HAP-1 (cell line): ENCODE measurements around the gene CHCHD10.
A peak's percentile ranks its signal among the peaks of the same experiment; 100 is the strongest.

Experiments used
- DNase-seq, 2 experiments: peaks; one replicate each; pipeline ENCODE4 v3.0.0-alpha.2; 2016 to 2020; ENCODE audit warnings: low spot score in 2 of 2
- H3K27me3 ChIP-seq: fragments of 250-450 bp; sonication (Bioruptor Pico); 2 replicates; pipeline ENCODE4 v1.5.1; 2020; ENCODE audit warnings: low read depth, mild to moderate bottlenecking, moderate library complexity
- H3K36me3 ChIP-seq: fragments of 250-450 bp; sonication (Bioruptor Pico); replicated peaks from 2 replicates; pipeline ENCODE4 v1.5.1; 2020; ENCODE audit warnings: mild to moderate bottlenecking
- H3K4me1 ChIP-seq: fragments of 250-450 bp; sonication (Bioruptor Pico); 2 replicates; pipeline ENCODE4 v1.5.1; 2020; ENCODE audit warnings: mild to moderate bottlenecking
- H3K4me3 ChIP-seq: fragments of 250-450 bp; sonication (Bioruptor Pico); 2 replicates; pipeline ENCODE4 v1.5.1; 2020; ENCODE audit warnings: mild to moderate bottlenecking, moderate library complexity
- H3K9me3 ChIP-seq: fragments of 250-450 bp; sonication (Bioruptor Pico); 2 replicates; pipeline ENCODE4 v1.5.1; 2020; ENCODE audit warnings: mild to moderate bottlenecking, moderate library complexity
- in situ Hi-C: fragments of 300-500 bp; cut with MboI; formaldehyde crosslinking; loops from 3 replicates; pipeline ENCODE4 v1.14.3; 2020; ENCODE audit warnings: low sequenced_read_pairs, inconsistent platforms, mixed read lengths

The CHCHD10 gene

DNA sequence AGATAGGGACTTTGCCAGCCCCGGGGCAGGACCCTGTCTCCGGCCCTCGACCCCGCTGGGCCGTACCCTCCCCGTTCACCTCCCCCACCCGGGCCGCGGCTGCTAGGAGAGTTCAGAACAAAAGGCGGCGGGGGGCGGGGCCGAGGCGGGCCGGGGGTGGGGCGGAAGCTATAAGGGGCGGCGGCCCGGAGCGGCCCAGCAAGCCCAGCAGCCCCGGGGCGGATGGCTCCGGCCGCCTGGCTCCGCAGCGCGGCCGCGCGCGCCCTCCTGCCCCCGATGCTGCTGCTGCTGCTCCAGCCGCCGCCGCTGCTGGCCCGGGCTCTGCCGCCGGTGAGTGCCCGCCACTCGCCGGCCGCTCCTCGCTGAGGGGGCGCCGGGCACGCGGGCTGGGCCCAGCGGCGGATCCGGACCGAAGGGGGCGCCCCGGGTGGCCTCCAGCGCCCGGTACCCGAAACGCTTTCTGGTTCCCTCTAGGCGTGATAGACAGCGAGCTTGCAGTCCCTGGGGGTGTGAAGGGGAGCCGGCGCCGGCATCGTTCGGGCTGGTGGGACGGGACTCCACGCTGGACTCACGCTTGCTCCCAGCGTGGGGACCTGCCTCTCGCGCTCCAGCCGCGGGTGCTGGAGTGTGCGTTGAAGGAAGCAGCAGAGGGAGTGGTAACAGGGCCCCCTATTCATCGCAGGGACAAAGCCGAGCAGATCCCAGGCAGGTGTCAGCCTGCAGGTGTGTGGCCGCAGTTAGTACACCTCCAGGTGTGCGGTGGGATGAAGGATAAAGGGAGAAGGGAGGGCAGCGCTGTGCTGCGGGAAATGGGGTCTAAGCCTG, 5.1 kb upstream of the CHCHD10 start, which contains the start of gene MMP11:
Gene MMP11, plus strand, starts transcription at position 201 of the 825 bp plus-strand sequence. Its CDS starts 22 bp downstream, at position 223.
- DNase-seq = peak; percentile 56 to 85
- Histone ChIP-seq H3K4me1 (peaks cover 16% of the 10 kb centered on the region), H3K27me3 (no peaks in the 10 kb centered on the region), H3K9me3 (no peaks in the 10 kb centered on the region), H3K36me3 (no peaks in the 10 kb centered on the region), H3K4me3 (peak within 1 kb of the TSS; percentile 34)
- in situ Hi-C loops = loop anchor here (10.0 kb wide), 1 partner anchor 62 kb away; the partner anchor contains the start of gene DERL3

DNA sequence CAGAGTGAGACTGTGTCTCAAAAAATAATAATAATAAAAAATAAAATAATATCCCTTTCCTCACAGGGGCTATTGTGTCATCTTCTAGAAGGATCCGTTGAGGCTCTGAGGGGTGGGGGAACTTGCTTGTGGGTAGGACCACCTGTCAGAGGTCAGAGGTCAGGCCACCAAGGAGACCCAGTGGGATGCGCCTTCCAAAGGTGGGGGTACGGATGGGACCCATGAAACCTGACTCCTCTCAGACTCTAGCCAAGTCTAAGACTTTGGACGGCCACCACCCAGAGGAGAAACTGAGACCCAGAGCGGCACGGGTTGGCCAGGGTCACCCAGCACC, 4.5 kb upstream of the CHCHD10 start:
- no peaks in the 10 kb centered on the region for H3K27me3 ChIP-seq
- H3K4me1 ChIP-seq = peaks cover 16% of the 10 kb centered on the region
- peak overlapping the region; percentile 13 for H3K4me3 ChIP-seq
- no peaks in the 10 kb centered on the region for H3K9me3 ChIP-seq
- H3K36me3 ChIP-seq = no peaks in the 10 kb centered on the region
- DNase-seq = no peak
- in situ Hi-C loops = loop anchor here (10.0 kb wide), 1 partner anchor 63 kb away; the partner anchor contains the start of gene DERL3

DNA sequence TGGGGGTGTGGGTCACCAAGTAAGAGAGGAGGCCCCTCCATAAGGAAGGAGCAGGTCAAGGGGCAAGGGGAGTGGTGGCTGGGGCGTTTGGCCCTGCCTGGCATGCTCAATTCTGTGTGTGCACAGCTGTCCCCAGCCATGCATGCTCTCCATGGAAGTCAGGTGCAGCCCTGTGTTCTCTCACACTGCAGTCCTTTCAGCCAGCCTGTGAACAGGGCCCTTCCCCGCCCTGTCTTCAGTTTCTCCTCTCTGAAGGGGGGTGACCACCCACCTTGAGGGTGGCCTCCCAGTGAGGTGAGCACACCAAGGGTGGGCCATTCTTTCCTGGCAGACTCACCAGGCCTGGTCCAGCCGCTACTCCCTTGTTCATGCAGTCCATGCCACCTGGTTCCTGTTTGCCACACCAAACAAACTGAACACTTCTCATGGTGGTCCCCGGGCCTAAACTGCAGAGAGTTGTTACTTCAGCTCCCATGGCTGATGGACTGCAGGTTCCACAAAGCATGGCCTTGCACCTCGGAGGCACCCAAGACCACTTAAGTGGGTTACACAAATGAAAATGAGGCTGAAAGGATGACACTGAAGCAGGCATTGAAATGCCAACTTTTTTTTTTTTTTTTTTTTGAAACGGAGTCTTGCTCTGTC, 1.7 kb upstream of the CHCHD10 start:
- H3K27me3 ChIP-seq = no peaks in the 10 kb centered on the region
- no peaks in the 10 kb centered on the region for H3K9me3 ChIP-seq
- in situ Hi-C loops = no loop called here
- peaks cover 16% of the 10 kb centered on the region for H3K4me1 ChIP-seq
- no peak overlapping the region for H3K4me3 ChIP-seq
- DNase-seq = no peak
- H3K36me3 ChIP-seq = peaks cover 15% of the 10 kb centered on the region

DNA sequence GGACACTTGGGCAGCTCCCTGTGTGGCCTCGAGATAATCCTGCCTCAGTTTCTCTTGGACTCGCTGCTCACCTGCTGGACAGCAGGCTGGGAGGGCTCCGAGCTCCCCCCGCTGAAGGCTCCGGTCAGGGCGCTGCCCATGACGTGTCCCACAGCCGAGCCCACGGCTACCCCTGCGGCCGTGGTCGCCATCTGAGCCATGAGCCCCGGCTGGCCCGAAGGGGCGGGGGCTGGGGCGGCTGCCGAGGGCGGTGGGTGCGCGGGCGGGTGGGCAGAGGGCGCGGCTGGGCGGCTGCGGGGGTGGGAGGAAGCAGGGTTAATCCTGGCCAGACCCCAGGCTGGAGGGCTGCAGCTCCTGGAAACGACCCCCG, 484 bp downstream of the CHCHD10 start:
- Histone ChIP-seq H3K4me3 (peak overlapping the region; percentile 96), H3K9me3 (no peaks in the 10 kb centered on the region), H3K27me3 (no peaks in the 10 kb centered on the region), H3K4me1 (peaks cover 8% of the 10 kb centered on the region), H3K36me3 (peaks cover 30% of the 10 kb centered on the region)
- DNase-seq = no peak
- in situ Hi-C loops = no loop called here

DNA sequence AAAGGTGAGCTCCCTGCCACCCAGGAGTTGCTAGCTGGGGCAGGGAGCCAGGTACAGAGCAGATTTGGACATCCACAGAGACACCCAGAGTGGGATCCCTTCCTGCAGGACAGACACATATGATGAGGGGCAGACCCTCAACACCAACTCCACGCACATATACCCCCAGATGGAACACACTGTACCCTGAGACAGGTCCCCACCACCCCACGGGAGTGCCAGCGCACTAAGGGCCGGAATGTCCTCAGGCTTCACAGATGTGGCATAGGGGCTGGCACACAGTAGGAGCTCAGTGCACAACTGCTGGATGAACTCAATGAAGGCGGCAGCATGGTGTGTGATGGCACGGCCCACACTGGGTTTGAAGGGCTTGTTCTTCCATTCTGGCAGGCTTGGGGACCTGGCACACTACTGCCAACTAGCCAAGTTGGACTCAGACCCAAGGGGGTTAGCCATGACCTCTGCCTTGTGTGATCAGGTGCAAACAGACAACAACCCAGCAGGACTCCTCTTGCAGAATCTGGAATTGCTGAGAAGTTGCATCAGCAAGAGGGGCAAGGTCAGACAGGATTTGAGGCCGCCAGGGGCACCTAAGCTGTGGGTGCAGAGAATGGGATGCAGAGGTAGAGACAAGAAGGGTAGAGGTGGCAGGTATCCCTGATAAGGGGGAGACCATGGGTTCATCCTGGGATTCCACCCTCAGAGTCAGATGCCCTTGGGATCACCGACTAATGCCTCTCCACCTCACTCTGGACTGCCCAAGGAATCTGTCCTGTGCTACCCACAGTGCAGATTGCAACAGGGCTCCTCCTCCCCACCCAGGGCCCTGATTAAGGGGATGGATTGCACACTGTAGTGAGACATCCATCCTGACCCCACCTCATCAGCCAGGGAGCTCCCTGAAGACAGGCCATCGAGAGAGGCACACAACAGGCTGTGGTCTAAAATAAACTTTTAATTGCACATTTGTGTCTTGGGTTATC, 2.6 kb downstream of the CHCHD10 start:
- Histone ChIP-seq H3K4me3 (no peak overlapping the region), H3K4me1 (peaks cover 6% of the 10 kb centered on the region), H3K9me3 (no peaks in the 10 kb centered on the region), H3K27me3 (no peaks in the 10 kb centered on the region), H3K36me3 (peaks cover 30% of the 10 kb centered on the region)
- DNase-seq = no peak
- in situ Hi-C loops = no loop called here

DNA sequence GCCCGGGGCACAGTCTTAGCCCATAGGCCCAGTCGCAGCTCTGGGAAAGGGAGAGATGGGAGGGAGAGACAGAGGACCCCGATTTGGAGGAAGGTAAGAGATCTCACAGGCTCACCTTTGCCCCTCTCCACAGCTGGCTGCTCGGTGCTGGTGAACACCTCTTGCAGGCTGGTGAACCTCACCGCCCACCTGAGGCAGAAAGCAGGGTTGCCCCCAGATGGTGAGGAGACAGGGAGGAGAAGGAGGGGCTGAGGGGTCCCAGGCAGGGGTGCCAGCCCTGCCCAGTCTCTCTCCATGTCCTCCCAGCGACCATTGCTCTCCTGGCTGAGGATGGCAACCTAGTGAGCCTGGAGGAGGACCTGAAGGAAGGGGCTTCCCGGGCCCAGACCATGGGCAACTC, 3.8 kb downstream of the CHCHD10 start:
- H3K27me3 ChIP-seq = no peaks in the 10 kb centered on the region
- H3K36me3 ChIP-seq = peaks cover 30% of the 10 kb centered on the region
- no peak overlapping the region for H3K4me3 ChIP-seq
- H3K4me1 ChIP-seq = peaks cover 6% of the 10 kb centered on the region
- DNase-seq = no peak
- in situ Hi-C loops = no loop called here
- no peaks in the 10 kb centered on the region for H3K9me3 ChIP-seq

DNA sequence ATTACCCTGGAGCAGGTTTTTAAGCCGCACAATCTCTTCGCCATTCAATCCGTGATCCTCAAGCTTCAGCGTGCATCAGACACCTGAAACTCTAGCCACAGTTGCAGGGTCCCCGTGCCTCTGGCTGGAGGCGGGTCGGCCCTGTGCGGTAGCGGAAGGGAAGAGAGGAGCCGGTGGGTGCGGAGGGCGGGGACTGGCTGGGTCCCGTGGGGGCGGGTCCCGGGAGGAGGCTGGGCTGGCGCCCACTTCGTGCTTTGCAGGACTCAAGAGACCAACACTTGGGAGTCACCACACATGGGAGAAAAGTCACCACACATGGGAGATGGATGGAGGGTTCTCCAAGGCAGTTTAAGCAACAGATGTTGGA, 4.2 kb downstream of the CHCHD10 start:
- H3K9me3 ChIP-seq = no peaks in the 10 kb centered on the region
- H3K36me3 ChIP-seq = peaks cover 30% of the 10 kb centered on the region
- no peaks in the 10 kb centered on the region for H3K27me3 ChIP-seq
- in situ Hi-C loops = no loop called here
- peaks cover 5% of the 10 kb centered on the region for H3K4me1 ChIP-seq
- H3K4me3 ChIP-seq = no peak overlapping the region
- no peak for DNase-seq

DNA sequence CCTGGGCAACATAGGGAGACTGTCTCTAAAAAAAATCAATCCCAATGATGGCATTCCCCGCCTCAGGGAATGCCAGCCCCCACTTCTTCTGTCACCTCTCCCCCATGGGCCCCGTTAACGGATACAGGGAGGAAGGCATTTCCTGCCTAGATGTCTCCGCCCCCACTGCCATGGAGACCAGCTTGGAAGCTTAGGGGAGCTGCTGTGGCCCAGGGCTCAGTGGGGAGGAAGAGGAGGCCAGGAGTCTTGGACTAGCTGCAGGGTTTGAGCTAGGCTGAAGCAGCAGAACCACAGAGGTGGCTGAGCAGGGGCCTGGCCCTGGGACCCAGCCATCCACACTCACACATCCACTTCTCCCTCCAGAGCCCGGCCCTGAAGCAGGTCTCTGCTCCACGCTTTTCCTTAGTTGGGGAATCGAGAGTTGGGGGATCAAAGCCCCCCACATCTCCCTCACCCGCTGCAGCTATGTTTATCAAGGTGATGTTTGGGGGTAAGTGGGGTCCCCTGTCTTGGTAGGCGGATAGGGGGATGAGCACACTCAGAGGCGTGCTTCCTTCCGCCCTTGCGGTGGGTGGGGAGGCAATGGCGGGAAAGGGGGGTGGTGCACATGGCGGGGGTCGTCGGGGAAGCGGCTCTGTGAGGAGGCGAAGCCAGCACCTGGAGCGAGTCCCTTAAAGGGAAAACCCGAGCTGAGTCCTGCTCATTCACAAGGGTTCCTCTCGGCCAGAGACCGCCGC, 4.8 kb downstream of the CHCHD10 start, which contains the start of gene C22orf15:
Gene C22orf15, plus strand, starts transcription at position 149 of the 737 bp plus-strand sequence. Its CDS starts 317 bp downstream, at position 466.
- no peaks in the 10 kb centered on the region for H3K27me3 ChIP-seq
- H3K4me1 ChIP-seq = peaks cover under 1% of the 10 kb centered on the region; the same call in 1 of the 2 replicates
- H3K4me3 ChIP-seq = no peak within 1 kb of the TSS
- DNase-seq = peak in 1 of 2 experiments; percentile 33
- H3K9me3 ChIP-seq = no peaks in the 10 kb centered on the region
- peaks cover 30% of the 10 kb centered on the region for H3K36me3 ChIP-seq
- in situ Hi-C loops = no loop called here

DNA sequence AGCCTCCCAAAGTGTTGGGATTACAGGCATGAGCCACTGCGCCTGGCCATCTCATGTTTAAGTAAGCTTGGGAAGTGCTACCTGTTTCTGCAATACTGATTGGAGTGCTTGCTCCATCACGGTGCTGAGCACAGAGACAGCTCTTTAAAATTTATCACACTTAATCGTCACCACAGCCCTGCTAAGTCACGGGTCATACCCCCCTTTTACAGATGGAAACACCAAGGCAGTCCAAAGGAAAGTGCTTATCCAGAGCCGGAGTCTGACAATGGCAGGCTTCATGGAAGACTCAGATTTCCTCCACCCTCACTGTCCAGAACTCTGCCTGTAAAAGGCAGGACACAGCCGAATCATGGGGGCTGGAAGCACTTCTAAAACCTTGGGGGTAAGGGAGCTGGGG, 7.7 kb downstream of the CHCHD10 start:
- Histone ChIP-seq H3K4me3 (no peak overlapping the region), H3K36me3 (peaks cover 21% of the 10 kb centered on the region), H3K9me3 (no peaks in the 10 kb centered on the region), H3K27me3 (no peaks in the 10 kb centered on the region), H3K4me1 (peaks cover 17% of the 10 kb centered on the region)
- in situ Hi-C loops = no loop called here
- DNase-seq = no peak

DNA sequence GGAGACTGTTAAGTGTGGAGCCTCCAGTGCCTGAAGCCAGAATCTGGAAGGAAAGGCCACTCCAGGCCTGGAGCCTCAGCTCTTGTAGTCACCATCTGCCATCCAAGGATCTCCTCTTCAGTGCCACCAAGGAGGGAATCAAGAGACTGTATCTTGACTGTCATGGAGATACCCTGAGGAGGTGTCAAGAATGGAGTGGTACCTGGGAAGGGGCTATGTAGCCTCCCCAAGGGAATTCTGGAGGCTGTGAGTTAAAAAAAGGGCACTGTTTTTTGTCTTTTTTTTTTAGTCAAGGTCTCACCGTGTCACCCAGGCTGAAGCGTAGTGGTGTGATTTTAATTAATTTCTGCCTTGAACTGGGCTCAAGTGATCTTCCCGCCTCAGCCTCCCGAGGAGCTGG, 8.2 kb downstream of the CHCHD10 start:
- peaks cover 16% of the 10 kb centered on the region for H3K36me3 ChIP-seq
- H3K4me1 ChIP-seq = peaks cover 22% of the 10 kb centered on the region
- H3K9me3 ChIP-seq = no peaks in the 10 kb centered on the region
- H3K4me3 ChIP-seq = no peak overlapping the region
- in situ Hi-C loops = no loop called here
- H3K27me3 ChIP-seq = no peaks in the 10 kb centered on the region
- DNase-seq = no peak

DNA sequence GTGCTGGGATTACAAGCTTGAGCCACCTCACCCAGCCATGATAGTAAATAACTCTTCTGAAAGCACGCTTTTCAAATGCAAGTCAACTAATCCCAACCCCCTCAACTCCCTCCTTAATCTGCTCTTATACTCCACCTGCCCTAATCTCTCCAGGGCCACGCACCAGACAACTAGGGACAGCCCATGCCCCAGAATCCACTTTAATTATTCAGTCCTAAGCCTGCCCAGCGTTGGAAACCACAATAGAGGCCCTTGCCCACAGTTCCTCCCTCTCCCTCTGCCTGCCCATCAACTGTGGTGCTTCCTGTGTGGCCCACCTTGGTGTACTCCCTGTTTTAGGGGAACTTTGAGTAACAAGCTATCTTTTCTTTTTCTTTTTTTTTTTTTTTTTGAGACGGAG, 10.9 kb downstream of the CHCHD10 start:
- H3K4me1 ChIP-seq = peaks cover 22% of the 10 kb centered on the region
- no peaks in the 10 kb centered on the region for H3K36me3 ChIP-seq
- H3K27me3 ChIP-seq = no peaks in the 10 kb centered on the region
- peak; percentile 74 to 78 for DNase-seq
- H3K9me3 ChIP-seq = no peaks in the 10 kb centered on the region
- H3K4me3 ChIP-seq = no peak overlapping the region
- in situ Hi-C loops = no loop called here

DNA sequence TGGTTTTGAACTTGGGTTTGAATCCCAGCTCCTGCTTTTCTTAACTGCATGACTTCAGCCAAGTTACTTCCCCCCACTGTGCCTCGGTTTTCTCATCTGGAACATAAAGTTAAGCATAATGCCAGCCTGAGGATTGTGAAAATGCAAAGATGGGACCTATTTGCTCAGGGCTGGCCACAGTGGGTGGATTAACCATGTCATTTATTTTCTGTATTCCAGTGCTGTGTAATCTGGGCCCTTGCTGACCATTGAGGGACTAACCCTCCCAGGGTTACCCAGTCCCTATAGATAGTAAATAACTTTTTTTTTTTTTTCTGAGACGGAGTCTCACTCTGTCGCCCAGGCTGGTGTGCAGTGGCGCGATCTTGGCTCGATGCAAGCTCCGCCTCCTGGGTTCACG, 12.1 kb downstream of the CHCHD10 start:
- no peak for DNase-seq
- Histone ChIP-seq H3K36me3 (no peaks in the 10 kb centered on the region), H3K9me3 (no peaks in the 10 kb centered on the region), H3K27me3 (no peaks in the 10 kb centered on the region), H3K4me1 (peaks cover 28% of the 10 kb centered on the region), H3K4me3 (no peak overlapping the region)
- in situ Hi-C loops = no loop called here
